NCI-H526 (cell line): ENCODE data around the gene LYRM9.
A peak's percentile ranks its signal among the peaks of the same experiment; 100 is the strongest.
"Not testable (repeated sequence)": the region's sequence is repeated elsewhere in the genome, so short reads cannot be mapped to it uniquely, and the experiment has no call there.

ENCODE experiments used
- DNase-seq, 2 experiments: peaks; one replicate each; lab custom pipeline; 2025; lab: John Stamatoyannopoulos, UW

The LYRM9 gene

DNA sequence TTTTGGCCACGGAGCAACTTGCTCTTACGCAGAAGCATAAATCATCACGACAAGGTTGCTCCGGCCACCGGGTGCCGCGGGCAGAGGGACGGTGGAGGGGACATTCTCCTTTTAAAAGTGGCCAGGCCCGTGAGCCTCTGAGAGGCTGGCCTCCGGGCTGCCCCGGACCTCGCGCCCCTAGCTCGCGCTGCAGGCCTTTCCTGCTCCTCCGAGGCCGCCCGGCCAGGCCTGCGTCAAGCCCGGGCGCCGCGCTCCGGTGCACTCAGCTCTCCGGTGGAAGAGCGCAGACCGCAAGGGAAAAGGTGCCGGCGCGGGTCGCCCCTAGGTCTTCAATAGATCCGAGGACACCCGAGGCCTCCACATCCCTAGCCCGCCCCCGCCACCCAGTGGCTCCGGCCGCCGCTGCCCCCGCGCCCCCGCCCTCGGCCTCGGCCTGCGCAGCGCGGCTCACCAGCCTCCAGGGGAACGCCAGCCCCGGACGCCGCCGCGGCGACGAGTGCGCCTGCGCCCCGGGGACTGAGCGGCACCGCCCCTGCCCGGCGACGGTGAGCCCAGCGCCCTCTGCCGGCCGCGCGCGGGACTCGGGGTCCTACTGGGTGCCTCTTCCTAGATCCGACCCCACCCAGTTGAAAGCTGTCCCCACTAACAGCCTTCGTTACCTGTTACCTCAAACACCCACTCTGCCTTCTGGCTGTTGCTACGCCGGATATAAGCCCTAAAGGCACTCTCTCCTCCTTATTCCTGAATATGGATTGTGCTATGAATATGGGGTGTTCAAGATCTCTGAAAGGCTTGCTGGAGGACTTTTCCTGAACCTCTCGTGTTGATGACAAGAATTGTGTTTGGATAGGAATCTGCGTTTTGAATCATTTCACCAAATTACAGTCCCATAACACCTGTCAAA is at the start of gene LYRM9:
Gene LYRM9, minus strand, starts transcription at position 500 of the 904 bp plus-strand sequence. CDS start 10,671 bp downstream, outside the sequence.
- peak; percentile 66 to 98 for DNase-seq

DNA sequence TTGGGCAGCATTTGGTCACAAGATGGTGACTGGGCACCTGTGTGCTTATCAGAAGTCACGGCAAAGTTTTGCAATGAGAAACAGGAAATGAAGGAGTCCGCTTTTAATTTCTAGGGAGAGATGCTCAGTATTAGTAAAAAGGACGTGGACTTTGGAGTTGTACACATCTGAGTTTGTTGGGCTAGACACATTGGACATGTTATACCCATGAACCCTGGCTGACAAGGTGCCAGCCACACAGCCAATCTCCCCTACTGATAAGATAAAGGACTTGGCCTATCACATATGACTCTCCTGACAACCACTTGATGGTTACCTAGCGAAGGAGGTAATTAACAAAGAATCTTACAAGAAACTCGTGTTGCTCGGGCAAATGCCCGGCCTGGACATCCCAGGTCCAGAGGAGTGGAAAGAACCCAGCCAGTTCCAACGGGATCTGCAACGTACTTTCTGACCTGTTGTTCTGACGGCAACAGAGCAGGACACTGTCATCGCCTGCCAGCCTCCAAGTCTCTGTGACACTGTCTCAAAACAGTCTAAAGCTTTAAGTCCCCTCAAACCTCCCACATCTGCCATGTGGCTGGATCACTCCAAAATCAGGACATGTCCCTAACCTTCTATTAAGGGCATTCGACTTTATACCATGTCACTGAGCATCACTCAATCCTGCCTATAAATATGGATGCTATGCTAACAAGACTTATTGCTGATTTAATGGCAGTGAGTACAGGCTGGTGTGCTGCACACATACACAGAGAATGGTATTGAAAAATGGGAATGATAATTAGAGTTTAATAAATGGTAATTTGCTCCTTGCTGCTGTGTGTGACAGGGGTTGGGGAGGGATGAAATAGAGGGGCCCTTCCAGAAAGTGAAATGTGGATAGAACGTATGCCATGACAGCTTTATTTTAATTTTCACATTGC is 47.6 kb upstream of the LYRM9 start:
- DNase-seq = peak in 1 of 2 experiments; percentile 57

DNA sequence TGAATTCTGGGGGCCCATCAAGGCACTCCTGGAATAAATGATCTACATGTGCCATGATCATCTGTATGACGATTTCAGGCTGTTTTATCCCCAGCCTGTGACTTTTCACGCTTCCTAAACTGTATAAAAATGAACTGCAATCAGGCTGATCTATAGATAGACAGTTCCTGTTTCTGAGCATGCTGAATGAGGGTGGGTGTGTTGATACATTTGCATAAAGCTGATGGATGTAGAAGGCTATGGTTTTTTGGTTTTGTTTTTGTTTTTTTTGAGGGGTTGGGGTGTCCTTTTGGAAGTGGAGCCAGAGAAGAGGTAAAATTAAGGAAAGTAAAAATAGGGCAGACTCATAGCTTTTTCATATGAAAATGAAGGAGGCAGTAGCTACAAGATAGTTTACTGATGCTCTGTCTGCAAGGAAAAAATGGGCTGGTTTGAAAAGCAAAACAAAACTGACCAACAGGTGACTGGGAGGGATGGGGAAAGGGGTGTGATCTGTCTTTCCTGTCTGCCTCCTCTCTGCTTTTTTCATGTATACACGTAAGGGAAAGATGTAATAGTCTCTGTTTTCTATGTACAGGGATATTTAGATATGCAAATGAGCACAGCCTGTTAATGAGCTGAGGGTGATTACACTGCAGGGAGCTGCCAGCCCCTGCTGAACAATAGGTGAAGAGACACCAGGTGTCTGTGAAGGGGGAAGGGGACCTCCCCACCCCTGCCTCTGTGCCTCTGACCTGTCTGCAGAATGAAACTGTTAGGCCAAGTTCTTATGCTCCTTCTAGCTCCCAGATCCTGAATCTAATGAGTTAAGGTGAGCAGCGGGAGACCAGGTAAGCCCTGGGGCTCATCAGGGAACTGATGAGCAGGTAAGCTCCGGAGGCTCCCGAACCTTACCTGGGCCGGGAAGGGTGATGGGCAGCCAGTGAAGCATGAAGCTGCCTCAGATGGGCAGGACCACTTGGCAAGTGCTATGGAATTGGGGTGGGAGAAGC is 46.6 kb upstream of the LYRM9 start:
- peak; percentile 94 to 96 for DNase-seq

DNA sequence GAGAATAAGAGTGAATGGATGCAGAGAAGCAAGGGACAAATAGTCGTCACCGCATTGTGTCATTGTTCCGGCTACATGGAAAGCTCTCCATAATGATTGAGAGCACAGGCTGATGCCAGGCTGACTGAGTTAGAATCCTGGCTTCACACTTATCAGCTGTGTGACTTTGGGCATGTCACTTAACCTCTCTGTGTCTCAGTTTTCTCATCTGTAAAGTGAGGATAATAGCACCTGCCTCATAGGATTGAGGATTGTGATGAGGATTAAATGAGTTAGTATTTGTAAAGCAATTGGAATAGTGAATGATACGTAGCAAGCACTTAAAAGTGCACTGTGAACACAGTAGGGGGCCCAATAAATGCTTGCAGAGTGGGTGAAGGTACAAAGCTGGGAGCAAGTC is 45.7 kb upstream of the LYRM9 start:
- no peak for DNase-seq

DNA sequence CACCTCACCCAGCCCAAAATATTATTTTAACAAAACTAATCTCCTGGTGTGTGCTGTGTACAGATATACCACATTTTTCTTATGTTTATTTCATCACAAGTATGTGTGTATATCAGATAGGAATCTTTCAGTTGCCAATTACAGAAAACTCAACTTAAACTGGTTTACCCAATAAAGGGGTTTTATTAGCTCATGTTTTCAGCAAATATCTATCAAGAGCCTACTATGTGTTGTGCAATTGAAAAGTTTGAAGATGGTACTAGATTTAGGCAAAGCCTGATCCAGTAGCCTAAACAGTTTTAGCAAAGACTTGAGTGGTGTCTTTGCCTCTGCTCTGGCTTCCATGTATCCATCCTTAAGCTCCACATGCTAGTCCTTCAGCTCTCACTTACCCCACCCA is 45.1 kb upstream of the LYRM9 start:
- no peak for DNase-seq

DNA sequence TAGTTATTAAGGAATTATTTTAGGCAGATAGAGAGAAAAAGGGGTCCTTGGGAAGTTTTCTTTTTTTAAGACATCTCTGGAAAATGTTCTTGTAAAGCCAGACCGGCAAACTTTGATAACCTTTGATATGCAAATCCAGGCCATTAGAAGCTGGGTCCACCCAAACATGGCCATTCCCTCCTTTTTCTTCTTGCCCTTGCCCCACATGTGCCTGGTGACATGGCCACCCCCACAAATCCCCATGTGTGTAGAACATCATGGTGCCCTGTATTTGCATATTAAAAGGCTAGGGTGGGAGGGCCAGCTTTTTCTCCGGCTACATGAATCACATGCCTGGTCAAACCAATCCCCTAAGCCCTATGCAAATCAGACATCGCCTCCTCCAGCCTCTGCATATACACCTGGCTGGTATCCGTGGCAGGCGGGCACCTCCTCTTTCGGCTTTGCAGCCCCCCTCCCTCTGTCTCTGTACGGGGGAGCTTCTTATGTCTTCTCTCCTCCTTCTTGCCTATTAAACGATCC is 43.9 kb upstream of the LYRM9 start:
- peak; percentile 68 to 74 for DNase-seq

DNA sequence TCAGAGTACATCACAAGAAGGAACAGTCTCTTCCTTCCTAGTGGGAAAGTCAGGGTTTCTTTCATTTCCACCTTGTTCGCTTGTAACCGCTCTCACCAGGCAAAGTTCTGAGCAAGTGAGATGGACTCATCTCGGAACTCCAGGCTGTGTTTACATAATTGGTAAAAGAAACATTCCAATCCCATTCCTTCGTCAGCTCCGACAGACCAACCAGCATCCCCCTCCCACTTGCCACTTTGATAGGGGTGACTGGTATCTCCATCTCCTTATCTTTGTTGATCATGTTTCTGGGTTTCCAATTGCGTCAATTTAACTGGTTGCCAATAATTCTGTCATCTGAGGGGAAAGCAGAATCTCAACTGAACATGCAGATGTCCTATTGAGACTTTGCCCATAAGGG is 36.8 kb upstream of the LYRM9 start:
- DNase-seq = no peak

DNA sequence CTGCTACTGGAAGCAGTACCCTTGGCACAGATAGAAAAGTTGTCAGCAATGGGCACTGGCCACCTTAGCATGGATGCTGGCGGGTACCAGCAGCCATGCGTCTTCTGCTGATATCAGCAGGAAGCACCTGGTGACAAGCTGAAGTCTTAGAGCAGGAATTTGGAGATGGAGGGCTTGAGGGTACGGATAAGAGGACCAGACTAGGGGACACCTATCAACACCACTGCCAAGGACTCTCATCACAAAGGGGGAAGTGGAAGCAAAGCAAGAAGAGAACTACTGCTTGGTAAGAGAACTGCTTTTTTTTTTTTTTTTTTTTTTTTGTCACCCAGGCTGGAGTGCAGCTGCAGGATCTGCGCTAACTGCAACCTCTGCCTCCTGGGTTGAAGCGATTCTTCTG is 35.4 kb upstream of the LYRM9 start:
- DNase-seq = no peak

DNA sequence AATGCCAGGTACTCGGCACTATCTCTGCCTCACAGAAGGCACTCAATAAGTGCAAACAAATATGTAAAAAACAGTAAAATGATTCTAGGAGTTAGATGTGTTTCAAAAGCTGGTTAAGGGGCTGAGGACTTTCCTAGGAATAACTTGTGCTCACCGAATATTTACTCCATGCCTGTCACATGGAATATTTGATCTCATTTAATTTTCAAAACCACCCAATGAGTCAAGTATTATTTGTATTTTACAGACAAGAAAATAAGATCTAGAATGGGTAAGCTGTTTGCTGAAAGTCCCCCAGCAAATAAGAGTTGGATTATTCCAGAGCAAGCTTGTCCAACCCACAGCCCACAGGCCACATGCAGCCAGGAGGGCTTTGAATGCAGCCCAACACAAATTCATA is 34.6 kb upstream of the LYRM9 start:
- no peak for DNase-seq

DNA sequence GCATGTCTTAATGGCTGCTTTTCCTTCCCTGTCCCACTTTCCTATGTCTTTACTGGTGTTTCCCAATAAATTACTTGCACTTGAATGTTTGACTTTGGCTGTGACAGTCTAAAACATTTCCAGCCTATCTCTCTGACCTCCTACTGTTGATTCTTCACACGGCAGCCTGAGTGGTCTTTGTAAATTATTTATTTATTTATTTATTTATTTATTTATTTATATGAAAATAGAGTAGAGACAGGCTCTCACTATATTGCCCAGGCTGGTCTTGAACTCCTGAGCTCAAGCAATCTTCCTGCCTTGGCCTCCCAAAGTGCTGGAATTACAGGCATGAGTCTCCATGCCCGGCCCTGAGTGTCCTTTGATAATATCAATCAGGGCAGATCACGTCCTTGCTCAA is 28.4 kb upstream of the LYRM9 start:
- no peak for DNase-seq

DNA sequence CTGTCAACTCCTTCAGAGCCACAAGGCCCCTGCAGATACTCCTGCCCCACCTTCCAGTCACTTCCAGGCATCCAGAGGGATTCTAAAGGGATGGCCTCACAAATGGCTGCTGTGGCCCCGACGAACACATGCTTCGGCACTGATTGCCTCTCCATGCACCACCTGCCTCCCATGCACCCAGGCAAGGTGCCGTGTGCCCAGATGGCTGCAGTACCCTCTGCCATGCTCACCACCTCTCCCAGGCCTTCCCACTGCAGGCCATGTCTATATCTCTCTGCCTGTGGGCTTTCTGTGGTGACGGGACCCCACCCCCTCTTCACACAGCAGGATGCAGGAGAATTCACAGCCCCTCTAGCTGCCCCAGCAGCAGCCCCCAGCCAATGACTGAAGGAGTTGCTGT is 27.9 kb upstream of the LYRM9 start:
- DNase-seq = no peak

DNA sequence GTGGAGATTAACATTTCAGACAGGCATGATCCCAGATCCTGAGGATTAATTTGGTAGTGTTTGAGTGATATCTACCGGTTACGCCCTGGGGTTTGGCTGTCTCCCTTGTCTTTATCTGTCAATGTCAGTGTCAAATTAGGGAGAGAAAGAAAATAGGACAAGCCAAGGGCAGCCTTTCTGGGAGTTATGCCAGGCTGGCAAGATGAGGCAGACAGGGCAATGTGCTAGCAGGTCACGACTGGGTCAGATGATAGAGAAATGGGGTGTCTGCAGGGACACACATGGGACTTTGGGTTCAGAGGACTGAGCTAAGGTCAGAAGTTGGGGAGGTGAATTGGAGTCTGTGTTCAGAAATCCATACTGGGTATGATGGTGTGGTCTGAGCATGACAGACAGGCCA is 27.4 kb upstream of the LYRM9 start:
- no peak for DNase-seq

DNA sequence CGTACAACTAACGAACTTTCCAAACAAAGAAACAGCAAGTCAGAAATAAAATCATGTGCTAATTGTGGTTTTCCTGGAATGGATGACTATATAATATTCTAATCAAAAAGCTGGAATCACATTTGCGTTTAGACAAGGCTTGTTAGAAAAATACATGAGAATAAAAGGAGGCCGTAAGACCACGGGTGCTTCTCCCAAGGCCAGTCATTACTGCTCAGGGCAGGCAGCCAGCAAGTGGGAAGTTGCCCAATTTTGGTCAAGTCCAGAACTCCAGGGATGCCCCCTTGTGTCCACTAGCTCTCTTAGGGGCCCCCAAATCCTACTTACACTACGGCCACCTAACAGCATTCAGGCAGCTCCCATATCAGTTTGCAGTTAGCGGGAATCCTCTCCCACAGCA is 25.9 kb upstream of the LYRM9 start:
- DNase-seq = peak in 1 of 2 experiments; percentile 13

DNA sequence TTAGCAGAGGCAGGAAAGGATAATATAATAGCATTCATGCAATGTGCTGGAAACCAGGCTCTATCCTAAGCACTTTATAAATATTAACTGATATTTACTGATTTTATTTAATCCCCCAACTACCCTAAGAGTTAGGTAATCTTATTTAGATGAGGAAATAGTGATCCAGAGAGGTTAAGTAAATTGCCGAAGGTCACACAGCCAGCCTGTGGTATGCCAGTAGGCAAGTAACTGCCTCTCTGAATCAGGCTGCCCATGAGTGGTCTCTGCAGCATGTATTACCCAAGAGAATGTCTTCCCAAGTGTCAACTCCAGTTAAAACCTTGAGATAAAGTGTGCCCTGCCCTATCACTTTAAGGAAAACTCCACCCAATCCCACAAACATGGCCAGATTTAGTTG is 25.3 kb upstream of the LYRM9 start:
- DNase-seq = no peak

DNA sequence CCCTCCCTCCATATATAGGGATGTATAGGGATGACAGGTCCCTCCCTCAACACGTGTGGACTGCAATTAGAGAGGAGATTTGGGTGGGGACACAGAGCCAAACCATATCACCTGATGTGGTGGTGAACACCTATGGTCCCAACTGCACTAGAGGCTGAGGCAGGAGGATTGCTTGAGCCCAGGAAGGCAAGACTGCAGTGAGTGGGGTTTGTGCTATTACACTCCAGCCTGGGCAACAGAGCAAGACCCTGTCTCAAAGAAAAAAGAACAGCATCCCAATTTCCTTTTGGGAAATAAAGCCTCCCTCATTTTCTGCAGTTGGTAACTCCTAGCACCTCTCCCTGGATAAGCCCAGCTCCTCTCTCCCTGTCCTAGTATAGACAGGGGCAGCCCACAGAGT is 23.8 kb upstream of the LYRM9 start:
- no peak for DNase-seq

DNA sequence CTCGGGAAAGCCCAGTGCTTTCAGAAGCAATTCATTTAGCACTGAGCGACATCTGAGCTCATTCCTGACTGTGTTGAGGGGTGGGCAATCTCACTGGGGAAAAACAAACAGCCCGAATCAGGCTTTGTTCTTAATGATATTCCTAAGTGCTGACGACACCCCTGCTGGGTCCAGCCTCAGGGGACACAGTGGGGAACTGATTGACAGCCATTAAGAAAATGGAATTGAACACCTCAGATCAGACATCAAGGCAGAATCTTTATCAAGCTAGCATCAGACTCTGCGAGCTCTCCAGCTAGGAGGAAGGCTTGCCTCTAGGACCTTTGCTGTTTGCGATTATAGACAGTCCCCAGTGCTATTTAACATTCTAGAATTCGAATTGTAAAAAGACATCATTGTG is 22.5 kb upstream of the LYRM9 start:
- DNase-seq = peak; percentile 60 to 66

DNA sequence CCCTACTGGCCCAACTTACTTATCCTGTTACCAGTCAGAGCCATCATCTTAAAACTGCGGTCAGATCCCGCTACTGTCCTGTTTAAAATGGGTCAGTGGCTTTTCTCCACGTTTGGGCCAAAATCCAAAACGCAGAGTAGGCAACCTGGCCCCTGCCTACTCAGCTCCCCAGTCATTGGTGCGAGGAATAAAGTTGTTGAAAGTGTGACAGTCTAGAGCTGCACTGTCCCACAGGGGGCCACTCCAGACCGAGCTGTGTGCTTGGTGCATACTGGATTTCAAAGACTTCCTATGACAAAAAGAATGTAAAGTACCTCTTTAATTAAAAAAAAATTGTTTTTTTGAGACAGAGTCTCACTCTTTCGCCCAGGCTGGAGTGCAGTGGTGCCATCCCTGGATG is 21.2 kb upstream of the LYRM9 start:
- no peak for DNase-seq

DNA sequence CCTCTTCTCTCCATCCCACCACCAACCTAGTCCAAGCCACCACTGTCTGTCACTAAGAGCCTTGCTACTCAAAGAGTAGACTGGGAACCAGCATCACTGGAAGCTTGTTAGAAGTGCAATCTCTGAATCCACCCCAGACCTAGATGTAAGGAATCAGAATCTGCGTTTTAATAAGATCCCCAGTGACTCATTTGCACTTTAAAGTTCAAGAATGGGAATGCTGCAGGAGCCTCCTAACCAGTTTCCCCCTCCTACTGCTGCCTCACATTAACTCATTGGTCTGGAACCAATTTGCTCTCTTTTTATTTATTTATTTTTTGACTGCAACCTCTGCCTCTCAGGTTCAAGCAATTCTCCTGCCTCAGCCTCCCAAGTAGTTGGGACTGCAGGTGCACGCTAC is 19.8 kb upstream of the LYRM9 start:
- DNase-seq = no peak

DNA sequence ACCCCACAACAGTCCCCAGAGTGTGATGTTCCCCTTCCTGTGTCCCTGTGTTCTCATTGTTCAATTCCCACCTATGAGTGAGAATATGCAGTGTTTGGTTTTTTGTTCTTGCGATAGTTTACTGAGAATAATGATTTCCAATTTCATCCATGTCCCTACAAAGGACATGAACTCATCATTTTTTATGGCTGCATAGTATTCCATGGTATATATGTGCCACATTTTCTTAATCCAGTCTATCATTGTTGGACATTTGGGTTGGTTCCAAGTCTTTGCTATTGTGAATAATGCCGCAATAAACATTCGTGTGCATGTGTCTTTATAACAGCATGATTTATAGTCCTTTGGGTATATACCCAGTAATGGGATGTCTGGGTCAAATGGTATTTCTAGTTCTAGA is 19.1 kb upstream of the LYRM9 start:
- DNase-seq = not testable (repeated sequence)

DNA sequence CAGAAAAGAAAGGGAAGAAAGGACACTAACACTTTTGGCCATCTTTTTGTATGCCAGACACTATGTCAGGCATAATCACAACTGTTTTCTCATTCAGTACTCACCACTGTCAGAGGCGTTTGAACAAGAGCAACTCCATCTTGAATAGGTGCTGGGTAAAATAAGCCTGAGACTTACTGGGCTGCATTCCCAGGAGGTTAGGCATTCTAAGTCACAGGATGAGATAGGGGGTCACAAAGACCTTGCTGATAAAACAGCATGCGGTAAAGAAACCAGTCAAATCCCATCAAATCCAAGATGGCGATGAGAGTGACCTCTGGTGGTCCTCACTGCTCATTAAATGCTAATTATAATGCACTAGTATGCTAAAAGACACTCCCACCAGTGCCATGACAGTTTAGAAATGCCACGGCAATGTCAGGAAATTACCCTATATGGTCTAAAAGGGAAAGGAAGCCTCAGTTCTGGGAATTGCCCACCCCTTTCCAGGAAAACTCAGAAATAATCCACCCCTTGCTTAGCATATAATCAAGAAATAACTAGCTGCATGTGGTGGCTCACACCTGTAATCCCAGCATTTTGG is 14.9 kb upstream of the LYRM9 start:
- no peak for DNase-seq

DNA sequence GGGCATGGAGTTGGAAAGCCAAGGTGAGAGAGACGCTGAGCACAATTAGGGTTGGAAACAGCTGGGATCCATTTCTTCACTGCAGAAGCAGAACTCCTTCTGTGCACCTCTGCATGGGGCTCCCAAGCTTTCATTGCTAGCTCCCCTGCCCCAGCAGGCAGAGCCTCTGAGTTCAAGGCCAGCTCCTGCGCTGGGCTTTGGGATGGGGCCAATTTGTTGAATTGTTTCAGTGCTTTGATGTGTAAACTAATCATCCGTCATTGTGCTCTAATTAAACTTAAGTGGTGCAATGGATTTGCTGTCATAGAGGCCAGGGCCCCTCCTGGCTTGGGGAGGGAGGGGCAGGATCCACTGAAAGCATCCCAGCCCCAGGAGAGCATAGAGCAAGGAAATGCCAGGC is 13.5 kb upstream of the LYRM9 start:
- no peak for DNase-seq
